C4-2B (cell line): Measurements from ENCODE around the gene EEF2KMT.

Source experiments
- CTCF ChIP-seq: fragments of 450-650 bp; conservative IDR thresholded peaks from 2 replicates; pipeline ENCODE4 v1.5.1; 2017; ENCODE audit warnings: mild to moderate bottlenecking
- ZFX ChIP-seq: fragments of 450-650 bp; IDR thresholded peaks from 2 replicates; pipeline ENCODE4 v1.6.1; 2017

- TF ChIP-seq CTCF = no peak
- TF ChIP-seq ZFX = no peak
Measured at GRCh38 chr16:5040451-5040850, 57.1 kb downstream of the EEF2KMT start.
